ENCODE results near the gene C8B. TPM values are rescaled to one million over a fixed set of nuclear protein-coding genes. Genes with fewer than 3 reads are reported as not detected.

C8B gene
- total and polyA plus RNA-seq, 12 donors, result not detected

GRCh38 chr1:56911098-56911938 lies 54.5 kb downstream of the C8B start:
- no peaks in the 10 kb centered on the region for H3K9me3 ChIP-seq
- no peak for TF ChIP-seq CTCF (IDR thresholded peaks at IDR 0.05)
- DNase-seq (no peak), ATAC-seq (no peak)
- H3K4me3 ChIP-seq, result no peak overlapping the region
- WGBS, 2 donors, result 81 to 88% methylated on average over 7 of the region's 7 CpGs
- H3K27ac ChIP-seq, result peak overlapping the region in 1 of 10 donors; percentile 14
- peaks cover 0 to 24% (median 3%) of the 10 kb centered on the region in 9 donors for H3K4me1 ChIP-seq
- no peaks in the 10 kb centered on the region for H3K36me3 ChIP-seq
- intact Hi-C loops (cut with DNase I), result no loop called here
- H3K27me3 ChIP-seq, result no peaks in the 10 kb centered on the region

- peak; percentile 65 to 93 (median 80) for ATAC-seq
- 54 to 68% methylated on average over 4 of the region's 4 CpGs for WGBS, 2 donors
- TF ChIP-seq CTCF (IDR thresholded peaks at IDR 0.05), result no peak
Observed at GRCh38 chr1:56910441-56910985, 55.3 kb downstream of the C8B start.

GRCh38 chr1:56908619-56909221 lies 57.1 kb downstream of the C8B start:
- H3K9me3 ChIP-seq, result no peaks in the 10 kb centered on the region
- H3K27me3 ChIP-seq, result no peaks in the 10 kb centered on the region
- H3K36me3 ChIP-seq, result no peaks in the 10 kb centered on the region
- no peak overlapping the region for H3K27ac ChIP-seq
- no peak for TF ChIP-seq CTCF (IDR thresholded peaks at IDR 0.05)
- DNase-seq (no peak), ATAC-seq (no peak)
- peaks cover 0 to 24% (median 3%) of the 10 kb centered on the region in 9 donors for H3K4me1 ChIP-seq
- 78 to 88% methylated on average over 1 of the region's 1 CpG for WGBS, 2 donors
- no peak overlapping the region for H3K4me3 ChIP-seq
- intact Hi-C loops (cut with DNase I), result no loop called here

More at GRCh38 chr1:56910441-56910985, 55.3 kb downstream of the C8B start:
- intact Hi-C loops (cut with DNase I), result no loop called here
- H3K36me3 ChIP-seq, result no peaks in the 10 kb centered on the region
- H3K27ac ChIP-seq, result no peak overlapping the region
- no peaks in the 10 kb centered on the region for H3K9me3 ChIP-seq
- DNase-seq, result peak in 1 of 2 donors; percentile 16
- no peak overlapping the region for H3K4me3 ChIP-seq
- H3K27me3 ChIP-seq, result no peaks in the 10 kb centered on the region
- peaks cover 0 to 24% (median 3%) of the 10 kb centered on the region in 9 donors for H3K4me1 ChIP-seq

- no peaks in the 10 kb centered on the region for H3K36me3 ChIP-seq
- H3K27ac ChIP-seq, result no peak overlapping the region
- no peaks in the 10 kb centered on the region for H3K27me3 ChIP-seq
- intact Hi-C loops (cut with DNase I), result no loop called here
- no peaks in the 10 kb centered on the region for H3K9me3 ChIP-seq
- no peak for DNase-seq
- no peak for ATAC-seq
- H3K4me3 ChIP-seq, result no peak overlapping the region
- peaks cover 0 to 24% (median 3%) of the 10 kb centered on the region in 9 donors for H3K4me1 ChIP-seq
- 84 to 85% methylated on average over 3 of the region's 3 CpGs for WGBS, 2 donors
- no peak for TF ChIP-seq CTCF (IDR thresholded peaks at IDR 0.05)
Observed at GRCh38 chr1:56905667-56906066, 60.1 kb downstream of the C8B start.

Measured in heart right ventricle (tissue), 16 donors.